NCI-H748 (cell line): Measurements from ENCODE around the gene OR52E2.
"Not testable (repeated sequence)": the region's sequence is repeated elsewhere in the genome, so short reads cannot be mapped to it uniquely, and the experiment has no call there.

Source experiments
- DNase-seq: peaks from one replicate; lab custom pipeline; 2025; ENCODE audit not compliant: unreplicated experiment; lab: John Stamatoyannopoulos, UW

Gene OR52E2

DNA sequence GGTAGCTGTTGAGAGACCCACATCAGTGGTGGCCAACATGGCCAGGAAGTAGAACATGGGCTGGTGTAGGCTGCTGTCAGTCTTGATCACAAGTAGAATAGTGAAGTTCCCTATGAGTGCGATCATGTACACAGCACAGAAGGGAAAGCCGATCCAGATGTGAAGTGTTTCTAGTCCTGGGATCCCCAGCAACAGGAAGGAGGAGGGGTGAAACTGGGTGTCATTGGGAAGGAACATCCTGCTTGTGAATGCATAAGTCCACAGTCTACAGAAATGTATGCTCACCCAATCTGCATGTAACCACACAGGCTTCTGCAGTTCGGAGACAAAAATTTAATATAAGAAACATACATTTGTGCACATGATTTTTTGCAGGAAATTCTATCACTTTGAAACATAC, at the start of gene OR52E2:
Gene OR52E2 (minus strand): TSS at position 237 of the 400 bp plus-strand sequence. CDS start 0 bp downstream, at position 237.
- no peak for DNase-seq

DNA sequence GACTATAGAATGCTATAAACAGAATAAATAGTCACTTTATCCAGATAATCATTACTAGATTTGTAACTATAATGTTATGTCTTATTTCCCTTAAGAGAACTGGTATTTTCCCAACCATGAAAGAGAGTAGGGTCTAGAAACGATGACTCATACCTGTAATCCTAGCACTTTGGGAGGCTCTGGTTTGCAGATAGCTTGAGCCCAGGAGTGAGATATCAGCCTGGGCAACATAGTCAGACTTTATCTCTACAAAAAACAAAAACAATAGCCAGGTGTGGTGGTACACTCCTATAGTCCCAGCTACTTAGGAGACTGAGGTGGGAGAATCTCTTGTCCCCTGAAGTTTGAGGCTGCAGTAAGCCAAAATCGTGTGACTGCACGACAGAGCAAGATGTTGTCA, 47.9 kb upstream of the OR52E2 start:
- DNase-seq = no peak

- DNase-seq = no peak
Measured at GRCh38 chr11:5103066-5103465, 43.6 kb upstream of the OR52E2 start.

DNA sequence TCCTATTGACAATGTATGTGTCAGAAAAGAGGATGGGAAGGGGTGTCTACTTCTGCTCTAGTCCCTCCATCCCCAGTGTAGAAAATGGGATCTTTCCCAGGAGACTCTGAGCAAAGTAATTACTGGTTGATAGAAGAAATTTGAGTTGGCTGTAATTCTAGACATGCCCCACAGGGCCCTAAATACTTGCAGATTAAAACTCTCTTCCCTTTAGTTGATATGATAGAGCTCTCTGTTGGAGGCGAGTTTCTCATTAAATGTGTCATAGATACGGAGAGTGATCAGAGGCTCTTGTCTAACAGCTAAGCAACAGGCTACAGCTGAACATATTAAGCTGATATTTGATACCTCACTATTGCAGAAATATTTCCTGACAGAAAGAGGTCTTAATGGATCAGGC, 42.8 kb upstream of the OR52E2 start:
- peak; percentile 26 for DNase-seq

DNA sequence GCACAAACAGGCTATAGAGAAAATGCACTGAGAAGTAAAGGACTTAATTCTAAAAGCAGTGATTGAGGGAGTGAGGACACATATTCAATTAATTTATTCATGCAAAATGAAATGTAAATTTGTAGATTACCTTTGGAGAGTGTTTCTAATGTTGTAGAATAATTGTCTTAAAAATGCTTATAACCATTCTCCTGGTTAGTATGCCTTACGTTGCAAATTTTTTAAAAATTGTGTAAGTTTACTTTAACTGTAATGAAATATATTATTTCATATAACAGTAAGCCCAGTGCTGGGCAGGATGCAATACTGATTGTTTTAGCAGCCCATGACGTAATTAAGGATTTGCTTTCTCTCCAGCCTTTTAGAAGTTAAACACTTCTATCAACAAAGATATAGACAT, 36.6 kb upstream of the OR52E2 start:
- no peak for DNase-seq

- DNase-seq = no peak
Measured at GRCh38 chr11:5092821-5093585, 33.6 kb upstream of the OR52E2 start.

GRCh38 chr11:5090668-5091067, 31.2 kb upstream of the OR52E2 start:
- no peak for DNase-seq

DNA sequence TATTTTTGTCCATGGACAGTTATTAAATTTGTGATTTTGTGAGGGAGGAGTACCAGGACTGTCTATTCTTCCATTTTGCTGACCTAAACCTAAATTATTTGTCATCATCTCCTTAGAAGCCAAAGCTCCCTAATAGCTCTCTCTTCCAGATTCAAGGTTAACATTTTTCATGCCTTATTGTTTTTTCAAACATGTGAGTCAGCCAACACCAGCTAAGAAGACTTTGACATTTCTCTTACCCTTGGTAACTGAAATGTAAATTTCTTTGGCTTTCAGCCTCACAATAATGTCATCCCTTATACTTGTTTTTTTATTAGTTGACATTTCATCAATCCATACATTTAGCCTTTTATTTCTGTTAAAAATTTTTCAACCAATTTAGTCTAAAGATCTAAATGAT, 29.1 kb upstream of the OR52E2 start:
- DNase-seq = no peak

- no peak for DNase-seq
Measured at GRCh38 chr11:5083602-5084001, 24.2 kb upstream of the OR52E2 start.

DNA sequence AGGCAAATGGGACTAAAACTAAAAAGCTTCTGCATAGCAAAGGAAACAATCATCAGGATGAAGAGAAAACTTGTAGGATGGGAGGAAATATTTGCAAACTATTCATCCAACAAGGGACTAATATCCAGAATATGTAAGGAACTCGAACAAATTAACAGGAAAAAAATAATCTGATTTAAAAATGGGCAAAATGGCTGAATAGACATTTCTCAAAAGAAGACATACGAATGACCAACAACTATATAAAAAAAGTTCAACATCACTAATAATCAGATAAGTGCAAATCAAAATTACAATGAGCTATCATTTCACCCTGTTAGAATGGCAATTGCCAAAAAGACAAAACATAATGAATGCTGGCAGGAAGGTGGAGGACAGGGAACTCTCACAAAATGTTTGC, 22.0 kb upstream of the OR52E2 start:
- no peak for DNase-seq

DNA sequence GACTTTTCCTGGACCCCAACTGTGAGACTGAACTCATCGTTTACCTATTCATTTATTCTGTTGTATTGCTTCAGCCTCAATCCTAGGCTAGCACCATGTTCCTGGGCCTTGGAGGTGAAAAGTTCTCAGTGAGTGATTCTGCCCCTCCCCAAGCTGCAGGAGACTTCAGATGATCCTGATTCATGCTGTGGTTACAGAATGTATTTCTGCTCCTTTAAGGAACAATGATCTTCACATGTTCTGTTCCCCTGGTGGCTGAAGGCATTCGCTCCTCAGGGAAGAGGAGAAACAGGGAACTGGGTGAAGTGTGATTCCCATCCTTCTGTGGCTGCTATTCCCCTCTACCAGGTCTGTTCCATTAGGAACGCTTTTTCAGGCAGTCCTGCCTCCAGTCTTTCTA, 12.4 kb upstream of the OR52E2 start:
- no peak for DNase-seq

DNA sequence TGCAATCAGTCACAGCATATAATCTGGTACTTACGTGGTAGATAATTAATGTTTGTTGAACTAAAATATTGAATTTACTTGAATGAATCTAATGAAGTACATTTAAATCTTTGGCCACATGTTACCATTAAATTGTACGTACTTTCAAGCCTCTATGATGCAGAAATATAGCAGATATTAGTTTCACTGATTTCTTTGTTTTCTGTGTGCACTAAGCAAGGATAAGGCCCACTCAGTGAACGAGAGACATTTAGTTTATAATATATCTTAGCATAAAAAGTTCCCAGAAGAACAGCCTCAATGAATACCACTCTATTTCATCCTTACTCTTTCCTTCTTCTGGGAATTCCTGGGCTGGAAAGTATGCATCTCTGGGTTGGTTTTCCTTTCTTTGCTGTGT, 9.8 kb upstream of the OR52E2 start, which contains the start of gene OR52E1:
Gene OR52E1 (plus strand): TSS at position 301 of the 400 bp plus-strand sequence.
- no peak for DNase-seq

- DNase-seq = no peak
Measured at GRCh38 chr11:5065027-5065426, 5.6 kb upstream of the OR52E2 start.

- not testable (repeated sequence) for DNase-seq
Measured at GRCh38 chr11:5058679-5059078, 748 bp downstream of the OR52E2 start.

DNA sequence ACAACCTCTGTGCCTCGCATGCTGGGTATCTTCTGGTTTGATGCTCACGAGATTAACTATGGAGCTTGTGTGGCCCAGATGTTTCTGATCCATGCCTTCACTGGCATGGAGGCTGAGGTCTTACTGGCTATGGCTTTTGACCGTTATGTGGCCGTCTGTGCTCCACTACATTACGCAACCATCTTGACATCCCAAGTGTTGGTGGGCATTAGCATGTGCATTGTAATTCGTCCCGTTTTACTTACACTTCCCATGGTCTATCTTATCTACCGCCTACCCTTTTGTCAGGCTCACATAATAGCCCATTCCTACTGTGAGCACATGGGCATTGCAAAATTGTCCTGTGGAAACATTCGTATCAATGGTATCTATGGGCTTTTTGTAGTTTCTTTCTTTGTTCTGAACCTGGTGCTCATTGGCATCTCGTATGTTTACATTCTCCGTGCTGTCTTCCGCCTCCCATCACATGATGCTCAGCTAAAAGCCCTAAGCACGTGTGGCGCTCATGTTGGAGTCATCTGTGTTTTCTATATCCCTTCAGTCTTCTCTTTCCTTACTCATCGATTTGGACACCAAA, 12.6 kb downstream of the OR52E2 start:
- DNase-seq = no peak

DNA sequence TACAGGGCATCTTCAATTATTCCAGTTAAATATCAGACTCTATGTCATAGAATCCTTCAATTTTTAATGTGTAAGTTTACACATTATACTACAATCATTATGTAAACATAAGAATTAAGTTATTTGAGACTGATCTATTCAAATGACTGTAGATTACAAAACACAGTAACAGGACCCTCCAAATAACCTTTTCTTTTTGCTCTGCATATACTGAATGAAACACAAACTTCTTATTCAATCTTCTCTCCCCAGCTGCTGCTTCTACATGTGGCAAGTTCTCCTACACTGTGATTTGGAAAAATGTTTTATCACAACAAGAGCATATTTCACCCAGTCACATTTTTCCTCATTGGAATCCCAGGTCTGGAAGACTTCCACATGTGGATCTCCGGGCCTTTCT, 13.2 kb downstream of the OR52E2 start, which contains the start of gene OR52J3:
Gene OR52J3 (plus strand): TSS at position 301 of the 400 bp plus-strand sequence. CDS start 0 bp downstream, at position 301.
- DNase-seq = no peak

- DNase-seq = no peak
Measured at GRCh38 chr11:5043380-5043779, 16.0 kb downstream of the OR52E2 start.

DNA sequence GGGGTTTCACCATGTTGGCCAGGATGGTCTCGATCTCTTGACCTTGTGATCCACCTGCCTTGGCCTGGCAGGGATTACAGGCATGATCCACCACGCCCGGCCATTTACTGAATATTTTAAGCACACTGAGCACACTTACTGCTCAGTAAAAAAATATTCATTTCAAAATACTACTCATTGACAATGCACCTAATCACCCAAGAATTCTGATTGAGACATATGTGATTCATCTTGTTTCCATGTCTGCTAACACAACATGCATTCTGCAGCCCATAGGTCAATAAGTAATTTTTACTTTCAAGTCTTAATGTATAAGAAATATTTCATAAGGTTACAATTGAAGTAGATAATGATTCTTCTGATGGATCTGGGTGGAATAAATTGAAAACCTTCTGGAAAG, 17.3 kb downstream of the OR52E2 start:
- DNase-seq = no peak

GRCh38 chr11:5040876-5041275, 18.6 kb downstream of the OR52E2 start:
- DNase-seq = no peak

GRCh38 chr11:5038341-5038740, 21.1 kb downstream of the OR52E2 start:
- no peak for DNase-seq

GRCh38 chr11:5037926-5038325, 21.5 kb downstream of the OR52E2 start:
- DNase-seq = no peak

GRCh38 chr11:5036669-5037068, 22.8 kb downstream of the OR52E2 start:
- DNase-seq = no peak

- DNase-seq = no peak
Measured at GRCh38 chr11:5021996-5022395, 37.4 kb downstream of the OR52E2 start.
